NCI-H2107 treated with DMSO at 0.1 percent for 48 hours (cell line): ENCODE results near the gene TRPC6.
"Not testable (repeated sequence)": the region's sequence is repeated elsewhere in the genome, so short reads cannot be mapped to it uniquely, and the experiment has no call there.

Experiments used
- DNase-seq: peaks from one replicate; lab custom pipeline; 2025; ENCODE audit not compliant: unreplicated experiment; lab: John Stamatoyannopoulos, UW

TRPC6 gene

DNA sequence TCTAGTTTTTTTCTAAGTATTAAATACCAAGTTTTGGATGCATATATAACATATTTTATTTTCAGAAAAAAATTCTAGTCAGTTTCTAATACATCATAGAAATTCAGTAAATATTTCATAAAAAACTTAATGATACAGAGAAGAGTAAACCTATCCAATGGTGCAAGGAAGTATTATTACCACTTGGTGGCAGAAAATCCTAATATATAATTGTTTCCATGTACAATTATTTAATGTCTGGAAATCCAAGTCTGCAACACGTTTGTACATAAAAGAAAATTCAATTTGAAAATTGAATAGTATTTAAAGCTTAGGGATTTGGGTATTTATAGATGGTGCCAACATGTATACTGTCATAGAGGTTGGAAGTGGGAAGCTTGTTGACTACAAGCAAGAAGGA is 127.0 kb downstream of the TRPC6 start:
- DNase-seq: no peak

DNA sequence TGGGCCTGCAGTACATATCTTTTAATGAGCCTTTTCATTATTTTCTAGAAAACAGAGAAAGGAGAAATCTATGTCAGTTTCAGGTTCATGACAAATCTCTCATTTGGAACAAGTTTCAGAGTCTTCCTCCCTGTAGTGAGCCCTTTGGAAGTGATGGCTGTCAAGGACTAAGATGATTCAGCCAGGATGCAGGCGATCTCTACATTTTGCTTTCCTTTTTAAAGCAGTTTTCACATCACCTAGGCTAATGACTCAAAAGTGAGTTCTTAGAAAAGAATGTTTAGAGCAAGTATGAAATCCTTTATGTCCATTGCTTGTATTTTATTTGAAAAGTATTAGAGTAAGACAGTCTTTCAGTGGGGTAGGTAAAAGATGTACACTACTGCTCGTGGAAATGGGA is 130.1 kb downstream of the TRPC6 start:
- no peak for DNase-seq

DNA sequence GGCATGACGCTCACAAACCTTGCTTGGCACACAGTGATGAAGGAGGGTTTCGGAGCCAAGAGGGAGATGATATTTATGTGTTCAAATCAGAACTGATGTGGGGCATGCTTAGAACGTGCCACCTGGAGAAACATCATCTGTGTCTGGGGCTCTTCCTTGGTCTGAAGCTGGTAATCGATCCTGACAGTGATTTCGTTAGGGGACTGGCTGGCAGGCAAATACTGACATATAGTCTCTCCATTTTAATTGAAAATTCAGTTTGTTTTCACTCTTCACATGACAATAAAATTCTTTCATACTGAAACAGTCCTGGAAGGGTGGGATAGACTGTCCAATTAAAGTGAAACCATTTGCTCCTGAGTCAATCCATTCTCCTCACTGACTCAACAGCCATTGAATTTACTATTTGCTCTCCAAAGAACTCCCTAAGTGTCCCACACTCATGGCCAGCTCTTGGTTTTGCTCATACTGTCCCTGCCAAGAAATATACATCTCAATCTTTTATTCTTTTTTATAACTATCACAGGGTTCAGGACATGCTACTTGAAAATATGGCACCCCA is 134.8 kb downstream of the TRPC6 start:
- DNase-seq: no peak

DNA sequence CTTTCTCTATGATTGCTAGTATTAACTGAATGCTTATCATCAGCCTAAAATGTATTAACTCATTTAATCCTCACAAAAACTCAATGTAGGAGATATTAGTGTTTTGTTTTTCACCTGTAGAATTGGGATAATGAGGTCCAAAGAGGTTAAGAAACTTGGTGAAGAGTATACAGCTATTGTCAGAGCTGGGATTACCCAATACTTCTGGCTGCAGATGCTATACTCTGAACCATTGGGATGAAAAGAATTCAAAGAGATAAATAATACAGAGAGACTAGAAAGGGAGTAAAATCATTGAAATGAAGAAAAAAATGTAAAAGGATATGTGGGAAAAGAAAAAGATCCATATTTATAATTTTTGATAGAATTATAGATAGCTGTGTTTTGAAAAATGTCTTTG is 137.1 kb downstream of the TRPC6 start:
- DNase-seq: no peak

DNA sequence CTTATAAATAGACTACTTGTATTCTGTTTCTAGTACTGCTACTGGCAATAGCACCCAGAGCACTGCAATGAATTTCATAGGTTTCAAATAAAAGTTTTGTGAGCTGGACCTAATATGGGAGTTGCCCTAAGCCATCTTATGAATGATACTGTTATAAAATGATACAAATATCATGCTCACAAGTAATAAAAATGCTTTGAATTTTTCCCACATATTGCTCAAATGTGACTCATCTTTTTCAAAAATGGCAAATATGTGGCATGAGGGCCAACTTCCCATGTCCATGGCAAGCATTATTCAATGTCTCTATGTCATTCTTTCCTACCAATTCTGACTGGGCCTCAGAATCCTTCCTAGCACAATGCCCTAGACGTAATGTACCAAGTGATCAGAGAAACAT is 137.6 kb downstream of the TRPC6 start:
- DNase-seq: no peak

DNA sequence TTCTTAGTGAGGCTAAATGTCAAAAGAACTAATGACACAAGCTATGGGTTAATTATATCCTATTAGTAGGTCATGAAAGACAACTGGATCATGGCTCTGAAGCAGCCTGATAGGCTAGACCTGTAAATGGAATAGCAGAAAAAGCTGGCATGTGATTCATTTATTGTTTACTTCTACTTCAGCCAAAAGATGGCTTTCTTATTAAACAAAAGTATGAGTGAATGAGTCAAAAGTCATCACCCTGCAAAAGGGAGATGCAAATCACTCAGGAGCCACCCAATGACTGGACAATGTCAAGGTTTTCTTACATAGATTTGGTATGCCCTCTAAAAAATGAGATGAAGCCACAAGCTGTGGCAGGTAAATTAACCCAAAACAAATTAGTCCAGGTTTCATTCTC is 138.0 kb downstream of the TRPC6 start:
- DNase-seq: no peak

DNA sequence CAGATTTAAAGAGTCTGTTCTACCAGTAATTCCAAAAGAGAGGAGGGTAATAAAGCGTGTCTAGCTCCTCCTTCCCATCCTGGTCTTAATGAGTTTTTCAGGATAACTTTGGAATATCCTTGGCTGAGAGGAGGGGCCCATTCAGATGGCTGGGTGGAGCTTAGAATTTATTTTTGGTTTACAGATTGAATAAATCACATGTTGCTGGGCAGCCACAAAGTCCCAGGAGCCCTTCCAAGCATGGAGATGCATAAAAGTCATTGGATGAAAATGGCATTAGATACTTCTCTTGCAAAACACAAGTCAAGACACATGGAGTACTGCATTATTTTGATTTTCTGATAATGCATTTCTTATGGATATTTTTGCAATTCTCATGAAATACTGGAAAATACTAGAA is 139.0 kb downstream of the TRPC6 start:
- DNase-seq: no peak

DNA sequence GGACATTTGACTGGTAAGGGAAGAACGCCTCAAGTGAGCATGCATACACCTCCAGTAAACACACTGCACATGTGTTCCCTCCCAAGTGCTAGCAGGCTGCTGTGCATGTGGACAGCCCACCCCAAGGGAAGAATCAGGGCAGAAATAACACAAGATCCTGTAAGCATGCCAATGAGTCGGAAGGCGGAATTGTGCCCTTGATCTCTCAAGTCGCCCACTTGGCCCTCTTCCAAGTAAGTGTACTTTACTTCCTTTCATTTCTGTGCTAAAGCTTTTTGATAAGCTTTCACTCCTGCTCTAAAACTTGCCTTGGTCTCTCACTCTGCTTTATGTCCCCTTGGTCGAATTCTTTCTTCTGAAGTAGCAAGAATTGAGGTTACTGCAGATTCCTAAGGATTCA is 139.6 kb downstream of the TRPC6 start:
- no peak for DNase-seq

DNA sequence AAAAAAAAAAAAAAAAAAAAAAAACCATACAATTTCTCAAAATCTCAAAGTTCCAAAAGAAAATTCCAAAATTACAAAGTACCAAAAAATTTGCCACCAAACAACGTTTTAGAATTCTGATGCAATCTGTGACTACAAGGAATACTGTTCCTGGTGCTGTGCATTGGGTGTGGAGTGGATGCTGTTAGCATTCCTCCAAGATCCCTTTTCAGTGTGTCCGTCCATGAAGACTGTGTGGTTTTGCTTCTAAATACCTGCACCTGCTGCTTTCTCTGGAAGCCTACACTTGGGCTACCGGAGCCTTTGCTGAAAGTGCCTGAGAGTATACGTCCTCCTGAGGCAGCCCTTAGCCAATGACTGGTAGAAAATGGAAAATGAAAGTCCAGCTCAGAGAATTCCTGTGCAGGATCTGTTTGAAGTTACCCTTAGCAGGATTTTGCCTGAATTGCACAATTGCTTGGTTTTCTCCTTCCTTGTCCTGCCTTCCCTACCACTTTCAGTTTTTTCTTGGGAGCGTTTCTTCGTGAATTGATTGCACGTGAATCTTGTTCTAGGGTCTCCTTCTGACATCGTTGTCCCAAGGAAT is 140.8 kb downstream of the TRPC6 start:
- no peak for DNase-seq

DNA sequence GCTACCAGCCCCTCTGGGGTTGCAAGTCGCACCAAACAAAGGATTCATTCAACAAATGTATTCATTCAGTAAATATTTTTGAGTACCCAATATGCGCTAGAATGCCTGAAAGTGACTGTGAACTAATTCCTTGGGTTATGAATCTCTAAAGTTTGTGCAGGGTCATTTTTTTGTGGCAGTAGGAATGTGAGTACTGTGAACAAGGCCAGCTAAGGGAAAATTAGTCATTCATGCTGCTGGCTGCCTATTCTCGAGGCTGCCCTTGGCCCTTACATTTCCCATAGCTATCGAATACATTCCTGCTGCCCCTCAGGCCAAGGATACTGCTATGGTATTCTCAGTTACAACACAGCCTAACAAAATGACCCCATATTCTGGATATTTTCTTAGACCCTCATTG is 141.6 kb downstream of the TRPC6 start:
- DNase-seq: no peak

DNA sequence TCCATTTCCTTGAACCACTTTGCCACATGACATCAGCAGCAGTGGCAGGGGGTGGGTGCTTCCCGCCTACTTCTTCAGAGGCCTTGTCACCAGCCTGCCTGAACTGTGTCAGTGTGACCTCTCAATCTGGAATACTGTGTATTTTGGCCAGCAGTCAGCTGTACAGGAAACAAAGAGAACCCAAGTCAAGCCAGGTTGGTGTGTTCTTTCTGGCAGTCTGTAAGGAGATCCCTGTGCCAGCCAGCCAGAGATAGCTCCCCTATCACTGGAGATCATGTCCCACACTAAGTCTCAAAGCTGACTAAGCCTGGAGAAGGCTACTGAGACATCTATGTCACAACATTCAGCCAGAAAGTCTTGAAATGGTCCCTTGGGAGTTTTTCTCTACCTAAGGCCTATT is 142.1 kb downstream of the TRPC6 start:
- DNase-seq: no peak

DNA sequence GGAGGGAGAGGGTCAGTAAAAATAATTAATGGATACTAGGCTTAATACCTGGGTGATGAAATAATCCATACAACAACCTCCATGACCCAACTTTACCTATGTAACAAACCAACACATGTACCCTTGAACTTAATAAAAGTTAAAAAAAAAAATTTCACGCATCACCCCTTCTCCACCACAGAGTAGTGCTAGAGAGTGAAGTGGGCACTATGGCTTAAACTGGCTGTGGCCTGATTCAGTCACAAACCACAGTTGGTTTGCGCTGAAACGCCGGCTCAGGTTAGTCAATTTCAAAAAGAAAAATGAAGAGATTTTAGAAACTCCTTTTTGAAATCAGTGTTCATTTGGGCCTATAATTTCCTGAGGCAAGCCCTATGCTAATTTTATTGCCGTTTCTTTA is 144.3 kb downstream of the TRPC6 start:
- DNase-seq: no peak

DNA sequence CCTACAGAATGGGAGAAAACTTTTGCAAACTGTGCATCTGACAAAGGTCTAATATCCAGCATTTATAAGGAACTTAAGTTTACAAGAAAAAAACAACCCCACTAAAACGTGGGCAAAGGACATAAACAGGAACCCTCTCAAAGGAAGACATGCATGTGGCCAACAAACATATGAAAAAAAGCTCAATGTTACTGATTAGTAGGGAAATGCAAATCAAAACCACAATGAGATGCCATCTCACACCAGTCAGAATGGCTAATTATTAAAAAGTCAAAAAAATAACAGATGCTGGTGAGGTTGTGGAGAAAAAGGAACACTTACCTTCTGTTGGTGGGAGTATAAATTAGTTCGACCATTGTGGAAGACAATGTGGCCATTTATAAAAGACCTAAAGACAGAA is 145.1 kb downstream of the TRPC6 start:
- not testable (repeated sequence) for DNase-seq

DNA sequence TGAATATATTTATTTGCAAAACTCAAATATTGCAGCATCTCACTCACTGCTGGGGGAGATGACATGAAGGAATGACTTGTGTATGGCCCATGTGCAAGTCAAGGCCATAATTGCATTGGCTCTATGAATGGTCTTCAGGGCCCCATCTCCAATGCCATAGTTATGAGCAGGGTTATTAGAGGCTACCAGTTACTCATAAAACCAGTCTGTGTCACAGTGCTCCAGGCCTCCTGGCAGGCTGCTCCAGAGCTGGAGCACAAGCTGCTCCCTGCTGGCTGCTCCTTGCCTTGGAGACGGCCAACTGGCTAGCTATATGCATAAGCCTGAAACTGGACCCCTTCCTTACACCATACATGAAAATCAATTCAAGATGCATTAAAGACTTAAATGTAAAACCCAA is 145.7 kb downstream of the TRPC6 start:
- DNase-seq: no peak

DNA sequence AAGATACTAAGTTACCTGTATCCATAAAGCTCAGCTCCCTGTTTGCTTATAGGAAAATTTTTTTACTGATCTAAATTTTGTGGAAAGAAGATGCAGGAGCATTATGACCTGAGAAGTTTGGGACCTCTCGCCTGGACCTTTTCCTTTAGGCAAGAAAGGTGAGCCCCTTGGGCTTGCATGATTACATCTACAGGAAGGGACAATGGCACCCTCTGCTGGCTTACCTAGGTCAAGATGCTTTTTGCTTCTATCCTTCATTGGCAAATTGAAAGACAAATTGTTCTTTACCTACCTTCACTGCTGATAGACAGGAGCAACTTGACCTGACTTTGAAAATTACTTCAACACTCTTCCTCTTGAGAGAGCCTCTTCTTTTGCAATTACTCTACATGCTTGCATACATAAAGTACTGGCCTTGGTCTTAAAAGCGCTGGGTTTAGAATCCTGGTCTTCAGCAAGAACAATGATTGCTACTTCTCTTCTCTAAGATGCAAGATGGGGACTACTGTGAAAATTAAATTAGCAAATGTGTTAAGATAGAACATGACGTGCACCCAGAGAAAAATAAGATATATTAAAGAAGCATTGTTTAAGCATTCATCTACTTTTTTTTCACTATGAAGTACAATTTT is 147.2 kb downstream of the TRPC6 start:
- DNase-seq: no peak

DNA sequence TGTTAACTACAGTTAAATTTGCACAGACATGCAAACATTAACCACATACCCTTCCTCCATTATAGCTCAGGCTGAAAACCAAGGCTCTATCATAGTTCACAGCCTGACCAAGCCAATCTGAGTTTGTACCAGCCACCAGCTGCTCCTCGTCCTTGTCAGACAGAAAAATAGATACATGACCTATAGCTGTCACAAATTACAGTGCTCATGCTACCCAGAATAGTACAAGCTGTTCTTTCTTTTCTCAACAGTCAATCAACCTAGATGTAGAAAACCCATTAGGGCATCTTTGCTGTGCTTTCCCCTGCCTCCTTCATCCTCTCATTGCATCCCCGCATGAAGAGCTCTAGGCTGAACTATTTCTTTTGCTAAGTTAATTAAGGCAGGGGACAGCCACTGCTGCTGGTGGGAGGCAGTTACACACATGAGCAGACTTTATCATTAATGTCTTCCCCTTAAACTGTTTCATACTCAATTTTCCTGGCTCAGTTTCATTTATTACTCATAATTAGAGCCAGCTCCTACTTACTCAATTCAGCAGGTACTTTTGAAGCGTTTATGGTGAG is 148.3 kb downstream of the TRPC6 start:
- DNase-seq: no peak

DNA sequence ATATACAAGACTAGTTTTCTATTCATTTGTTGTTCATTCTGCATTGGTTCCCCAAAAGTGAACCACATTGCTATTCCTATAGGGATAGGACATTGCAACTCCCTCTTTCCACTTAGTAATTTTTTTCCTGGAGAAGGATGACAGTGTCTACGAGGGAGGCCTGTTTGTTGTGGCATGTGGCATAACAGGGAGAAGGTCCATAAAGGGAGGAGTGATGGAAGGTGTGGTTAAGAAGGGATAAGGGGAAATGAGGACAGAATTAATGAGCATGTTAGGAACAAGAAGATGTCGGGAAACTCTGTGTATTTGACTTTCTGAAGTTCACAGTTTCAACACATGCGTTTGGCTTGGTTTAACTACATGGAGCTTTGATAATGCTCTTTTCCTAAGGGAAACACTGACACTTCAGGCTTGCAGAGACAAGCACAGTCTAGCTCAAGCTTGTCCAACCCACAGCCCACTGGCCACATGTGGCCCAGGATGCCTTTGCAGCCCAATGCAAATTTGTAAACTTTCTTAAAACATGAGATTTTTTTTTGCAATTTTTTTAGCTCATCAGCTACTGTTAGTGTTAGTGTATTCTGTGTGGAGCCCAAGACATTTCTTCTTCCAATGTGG is 149.7 kb downstream of the TRPC6 start:
- no peak for DNase-seq

DNA sequence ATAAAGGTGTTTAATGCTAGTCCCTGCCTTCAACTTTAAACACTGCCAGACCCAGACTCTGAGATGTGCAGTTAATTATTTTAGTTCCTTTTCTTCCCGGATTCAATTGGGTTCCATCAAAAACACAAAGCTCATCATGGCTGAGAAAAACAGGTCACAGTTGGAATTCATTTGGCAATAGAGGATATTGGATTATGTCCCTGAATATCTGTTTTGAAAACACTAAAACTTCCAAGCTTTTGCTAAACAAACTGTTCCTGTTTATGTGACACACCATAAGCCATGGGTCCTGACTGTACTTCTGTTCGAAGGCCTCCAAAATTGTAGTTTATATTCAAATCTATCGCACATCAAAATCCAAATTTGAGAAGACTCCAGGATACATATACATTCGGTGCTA is 150.7 kb downstream of the TRPC6 start:
- no peak for DNase-seq

DNA sequence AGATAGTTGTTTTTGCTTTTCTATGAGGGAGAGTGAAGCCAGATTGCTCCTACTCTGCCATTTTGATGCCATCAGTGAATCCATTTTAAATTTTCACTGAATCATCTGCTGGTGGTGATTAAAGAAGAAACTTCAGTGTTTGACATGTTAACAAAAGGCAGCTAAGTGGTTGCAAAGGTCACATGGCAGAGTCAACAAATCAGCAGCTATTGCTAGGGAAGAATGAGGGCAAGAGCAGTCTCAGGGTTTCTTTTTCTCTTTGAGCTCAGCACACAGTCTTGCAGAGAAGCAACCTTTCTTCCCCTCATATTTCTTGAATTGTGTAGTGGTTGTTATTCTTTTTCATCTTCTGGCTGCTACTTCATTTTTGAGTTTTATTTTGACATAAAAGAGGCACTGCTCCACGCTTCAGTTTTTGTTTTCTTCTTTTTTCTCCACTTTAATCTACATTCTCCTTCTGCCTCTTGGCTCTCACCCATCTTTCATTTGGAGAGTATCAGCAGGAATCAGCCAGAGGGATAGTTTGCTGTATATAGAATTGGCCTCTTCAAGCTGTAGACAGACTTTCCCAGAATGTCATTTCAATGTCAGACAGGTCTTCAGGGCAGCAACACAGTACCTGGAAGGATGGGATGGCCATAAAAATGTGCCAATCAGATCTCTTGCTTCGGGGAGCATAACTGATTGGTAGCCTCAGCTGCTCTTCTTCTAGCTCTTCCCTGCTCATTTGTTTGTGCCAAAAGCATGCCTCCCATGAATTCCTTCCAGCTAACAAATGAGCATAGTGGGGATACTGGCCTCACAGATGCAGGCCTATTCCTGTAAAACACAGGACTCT is 153.9 kb downstream of the TRPC6 start:
- DNase-seq: no peak

DNA sequence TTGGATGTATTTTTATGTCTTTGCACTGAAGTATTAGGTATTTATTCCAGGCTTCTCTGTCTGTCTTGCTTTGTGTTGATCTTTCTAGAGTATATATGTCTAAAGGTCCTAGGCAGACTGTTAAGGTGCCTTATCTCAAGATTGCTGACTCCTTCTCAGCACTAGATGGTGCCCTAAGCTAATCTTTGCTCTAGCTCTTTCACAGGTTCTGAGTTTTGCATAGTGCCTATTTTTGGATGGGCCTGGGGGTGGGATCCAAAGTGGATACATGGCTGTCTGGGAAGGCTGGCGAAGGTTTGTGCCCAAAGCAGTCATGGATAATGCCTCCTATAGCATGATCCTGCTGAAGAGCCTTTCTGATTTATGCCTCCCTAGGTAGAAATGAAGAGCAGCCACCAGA is 154.9 kb downstream of the TRPC6 start:
- no peak for DNase-seq

DNA sequence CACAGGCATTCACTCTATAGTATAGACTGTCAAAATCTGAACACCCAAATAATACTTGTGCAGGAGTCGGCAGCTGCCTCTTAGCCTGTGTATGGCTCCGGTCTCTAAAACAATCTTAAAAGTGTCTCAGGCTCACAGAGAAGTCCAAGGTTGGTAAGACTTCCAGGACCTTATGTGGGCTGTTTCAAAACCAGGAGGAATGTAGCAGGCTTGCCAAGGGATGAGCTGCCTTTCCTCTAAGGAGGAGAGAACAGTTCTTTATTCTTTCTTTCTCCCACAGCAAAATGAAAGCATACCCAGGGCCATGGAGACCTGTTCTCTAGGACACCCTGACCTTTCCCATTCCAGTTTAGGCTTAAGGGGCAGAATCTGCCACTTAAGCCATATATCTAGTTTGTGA is 176.5 kb downstream of the TRPC6 start:
- no peak for DNase-seq
